ENCODE measurements around the gene ZIC5.
"Not testable (repeated sequence)": the region's sequence is repeated elsewhere in the genome, so short reads cannot be mapped to it uniquely, and the experiment has no call there.

ZIC5 gene

GRCh38 chr13:99949679-99950413, 21.7 kb downstream of the ZIC5 start:
- Histone ChIP-seq H3K4me1 (ENCODE audit: control insufficient read depth, insufficient read depth, low read length) (no peaks in the 10 kb centered on the region), H3K27me3 (ENCODE audit: control insufficient read depth, insufficient read depth, low read length) (peaks cover 87% of the 10 kb centered on the region), H3K36me3 (ENCODE audit: insufficient read depth, low read length) (no peaks in the 10 kb centered on the region), H3K4me2 (ENCODE audit: low read length) (no peak overlapping the region), H3K9me3 (replicated peaks; ENCODE audit: low read length) (no peaks in the 10 kb centered on the region), H3K4me3 (ENCODE audit: low read length) (no peak overlapping the region), H3K9ac (ENCODE audit: low read depth, low read length) (no peak overlapping the region)

GRCh38 chr13:99948907-99949678, 22.5 kb downstream of the ZIC5 start:
- peaks cover 87% of the 10 kb centered on the region for H3K27me3 ChIP-seq (ENCODE audit: control insufficient read depth, insufficient read depth, low read length)
- H3K9me3 ChIP-seq (replicated peaks; ENCODE audit: low read length): no peaks in the 10 kb centered on the region
- no peak overlapping the region for H3K9ac ChIP-seq (ENCODE audit: low read depth, low read length)
- no peaks in the 10 kb centered on the region for H3K36me3 ChIP-seq (ENCODE audit: insufficient read depth, low read length)
- no peak overlapping the region for H3K4me3 ChIP-seq (ENCODE audit: low read length)
- H3K4me2 ChIP-seq (ENCODE audit: low read length): no peak overlapping the region
- H3K4me1 ChIP-seq (ENCODE audit: control insufficient read depth, insufficient read depth, low read length): no peaks in the 10 kb centered on the region

- Histone ChIP-seq H3K9ac (ENCODE audit: low read depth, low read length) (no peak overlapping the region), H3K27me3 (ENCODE audit: control insufficient read depth, insufficient read depth, low read length) (peaks cover 84% of the 10 kb centered on the region)
Measured at GRCh38 chr13:99948411-99948810, 23.2 kb downstream of the ZIC5 start.

GRCh38 chr13:99947666-99948065, 23.9 kb downstream of the ZIC5 start:
- Histone ChIP-seq H3K9me3 (replicated peaks; ENCODE audit: low read length) (no peaks in the 10 kb centered on the region), H3K9ac (ENCODE audit: low read depth, low read length) (no peak overlapping the region), H3K27me3 (ENCODE audit: control insufficient read depth, insufficient read depth, low read length) (peaks cover 76% of the 10 kb centered on the region), H3K4me3 (ENCODE audit: low read length) (no peak overlapping the region), H3K4me1 (ENCODE audit: control insufficient read depth, insufficient read depth, low read length) (no peaks in the 10 kb centered on the region), H3K4me2 (ENCODE audit: low read length) (no peak overlapping the region), H3K36me3 (ENCODE audit: insufficient read depth, low read length) (no peaks in the 10 kb centered on the region)

More at GRCh38 chr13:99948411-99948810, 23.2 kb downstream of the ZIC5 start:
- H3K4me3 ChIP-seq (ENCODE audit: low read length): no peak overlapping the region
- H3K4me1 ChIP-seq (ENCODE audit: control insufficient read depth, insufficient read depth, low read length): no peaks in the 10 kb centered on the region
- no peaks in the 10 kb centered on the region for H3K9me3 ChIP-seq (replicated peaks; ENCODE audit: low read length)
- no peak overlapping the region for H3K4me2 ChIP-seq (ENCODE audit: low read length)
- no peaks in the 10 kb centered on the region for H3K36me3 ChIP-seq (ENCODE audit: insufficient read depth, low read length)

- H3K36me3 ChIP-seq (ENCODE audit: insufficient read depth, low read length); H3K9ac ChIP-seq (ENCODE audit: low read depth, low read length); H3K4me2 ChIP-seq (ENCODE audit: low read length); H3K4me3 ChIP-seq (ENCODE audit: low read length); H3K4me1 ChIP-seq (ENCODE audit: control insufficient read depth, insufficient read depth, low read length); H3K9me3 ChIP-seq (replicated peaks; ENCODE audit: low read length): not testable (repeated sequence)
- H3K27me3 ChIP-seq (ENCODE audit: control insufficient read depth, insufficient read depth, low read length): peaks cover 68% of the 10 kb centered on the region
Measured at GRCh38 chr13:99945515-99945914, 26.1 kb downstream of the ZIC5 start.

- Histone ChIP-seq H3K36me3 (ENCODE audit: insufficient read depth, low read length) (no peaks in the 10 kb centered on the region), H3K4me1 (ENCODE audit: control insufficient read depth, insufficient read depth, low read length) (no peaks in the 10 kb centered on the region), H3K4me3 (ENCODE audit: low read length) (no peak overlapping the region), H3K27me3 (ENCODE audit: control insufficient read depth, insufficient read depth, low read length) (peaks cover 65% of the 10 kb centered on the region), H3K9ac (ENCODE audit: low read depth, low read length) (no peak overlapping the region), H3K4me2 (ENCODE audit: low read length) (no peak overlapping the region), H3K9me3 (replicated peaks; ENCODE audit: low read length) (no peaks in the 10 kb centered on the region)
Measured at GRCh38 chr13:99944606-99945005, 27.0 kb downstream of the ZIC5 start.

GRCh38 chr13:99944102-99944501, 27.5 kb downstream of the ZIC5 start:
- H3K9me3 ChIP-seq (replicated peaks; ENCODE audit: low read length): no peaks in the 10 kb centered on the region
- H3K27me3 ChIP-seq (ENCODE audit: control insufficient read depth, insufficient read depth, low read length): peaks cover 64% of the 10 kb centered on the region
- H3K9ac ChIP-seq (ENCODE audit: low read depth, low read length): no peak overlapping the region
- H3K4me2 ChIP-seq (ENCODE audit: low read length): no peak overlapping the region
- no peaks in the 10 kb centered on the region for H3K4me1 ChIP-seq (ENCODE audit: control insufficient read depth, insufficient read depth, low read length)
- no peak overlapping the region for H3K4me3 ChIP-seq (ENCODE audit: low read length)
- H3K36me3 ChIP-seq (ENCODE audit: insufficient read depth, low read length): no peaks in the 10 kb centered on the region

GRCh38 chr13:99941911-99942310, 29.7 kb downstream of the ZIC5 start:
- Histone ChIP-seq H3K36me3 (ENCODE audit: insufficient read depth, low read length) (no peaks in the 10 kb centered on the region), H3K4me3 (ENCODE audit: low read length) (no peak overlapping the region), H3K4me2 (ENCODE audit: low read length) (no peak overlapping the region), H3K4me1 (ENCODE audit: control insufficient read depth, insufficient read depth, low read length) (no peaks in the 10 kb centered on the region), H3K9me3 (replicated peaks; ENCODE audit: low read length) (no peaks in the 10 kb centered on the region), H3K27me3 (ENCODE audit: control insufficient read depth, insufficient read depth, low read length) (peaks cover 47% of the 10 kb centered on the region), H3K9ac (ENCODE audit: low read depth, low read length) (no peak overlapping the region)

GRCh38 chr13:99941086-99941485, 30.5 kb downstream of the ZIC5 start:
- H3K36me3 ChIP-seq (ENCODE audit: insufficient read depth, low read length): no peaks in the 10 kb centered on the region
- H3K9me3 ChIP-seq (replicated peaks; ENCODE audit: low read length): no peaks in the 10 kb centered on the region
- H3K4me2 ChIP-seq (ENCODE audit: low read length): no peak overlapping the region
- peaks cover 44% of the 10 kb centered on the region for H3K27me3 ChIP-seq (ENCODE audit: control insufficient read depth, insufficient read depth, low read length)
- no peak overlapping the region for H3K4me3 ChIP-seq (ENCODE audit: low read length)
- no peaks in the 10 kb centered on the region for H3K4me1 ChIP-seq (ENCODE audit: control insufficient read depth, insufficient read depth, low read length)
- no peak overlapping the region for H3K9ac ChIP-seq (ENCODE audit: low read depth, low read length)

- no peaks in the 10 kb centered on the region for H3K9me3 ChIP-seq (replicated peaks; ENCODE audit: low read length)
- no peaks in the 10 kb centered on the region for H3K36me3 ChIP-seq (ENCODE audit: insufficient read depth, low read length)
- H3K4me2 ChIP-seq (ENCODE audit: low read length): no peak overlapping the region
- no peaks in the 10 kb centered on the region for H3K4me1 ChIP-seq (ENCODE audit: control insufficient read depth, insufficient read depth, low read length)
- H3K9ac ChIP-seq (ENCODE audit: low read depth, low read length): no peak overlapping the region
- H3K4me3 ChIP-seq (ENCODE audit: low read length): no peak overlapping the region
- peaks cover 37% of the 10 kb centered on the region for H3K27me3 ChIP-seq (ENCODE audit: control insufficient read depth, insufficient read depth, low read length)
Measured at GRCh38 chr13:99938635-99939034, 32.9 kb downstream of the ZIC5 start.

GRCh38 chr13:99935772-99936171, 35.8 kb downstream of the ZIC5 start:
- Histone ChIP-seq H3K27me3 (ENCODE audit: control insufficient read depth, insufficient read depth, low read length) (peaks cover 33% of the 10 kb centered on the region), H3K4me2 (ENCODE audit: low read length) (no peak overlapping the region), H3K36me3 (ENCODE audit: insufficient read depth, low read length) (no peaks in the 10 kb centered on the region), H3K9ac (ENCODE audit: low read depth, low read length) (no peak overlapping the region), H3K4me1 (ENCODE audit: control insufficient read depth, insufficient read depth, low read length) (no peaks in the 10 kb centered on the region), H3K9me3 (replicated peaks; ENCODE audit: low read length) (no peaks in the 10 kb centered on the region), H3K4me3 (ENCODE audit: low read length) (no peak overlapping the region)

GRCh38 chr13:99932912-99933311, 38.7 kb downstream of the ZIC5 start:
- Histone ChIP-seq H3K9ac (ENCODE audit: low read depth, low read length) (no peak overlapping the region), H3K36me3 (ENCODE audit: insufficient read depth, low read length) (no peaks in the 10 kb centered on the region), H3K4me2 (ENCODE audit: low read length) (no peak overlapping the region), H3K4me3 (ENCODE audit: low read length) (no peak overlapping the region), H3K4me1 (ENCODE audit: control insufficient read depth, insufficient read depth, low read length) (no peaks in the 10 kb centered on the region), H3K27me3 (ENCODE audit: control insufficient read depth, insufficient read depth, low read length) (peaks cover 18% of the 10 kb centered on the region), H3K9me3 (replicated peaks; ENCODE audit: low read length) (no peaks in the 10 kb centered on the region)
